HG03060 (cell line): ENCODE measurements around the gene NOVA1.
"Not testable (repeated sequence)": the region's sequence is repeated elsewhere in the genome, so short reads cannot be mapped to it uniquely, and the experiment has no call there.

Experiments used
- ATAC-seq: cut with Tn5 transposase; IDR thresholded peaks from one replicate; pipeline ENCODE4 v1.9.1; 2021; ENCODE audit warnings: low read depth, moderate number of reproducible peaks; ENCODE audit not compliant: unreplicated experiment

NOVA1 gene

GRCh38 chr14:26597589-26598080 is at the start of gene NOVA1:
Gene NOVA1 (minus strand): TSS chr14:26598033. CDS start chr14:26597436, 597 bp downstream.
- no peak for ATAC-seq

DNA sequence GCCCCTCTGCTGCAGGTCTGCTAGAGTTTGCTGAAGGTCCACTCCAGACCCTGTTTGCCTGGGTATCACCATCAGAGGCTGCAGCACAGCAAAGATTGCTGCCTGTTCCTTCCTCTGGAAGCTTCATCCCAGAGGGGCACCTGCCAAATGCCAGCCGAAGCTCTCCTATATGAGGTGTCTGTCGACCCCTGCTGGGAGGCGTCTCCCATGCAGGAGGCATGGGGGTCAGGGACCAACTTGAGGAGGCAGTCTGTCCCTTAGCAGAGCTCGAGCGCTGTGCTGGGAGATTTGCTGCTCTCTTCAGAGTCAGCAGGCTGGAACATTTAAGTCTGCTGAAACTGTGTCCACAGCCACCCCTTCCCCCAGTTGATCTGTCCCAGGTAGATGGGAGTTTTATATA is 47.2 kb upstream of the NOVA1 start:
- not testable (repeated sequence) for ATAC-seq

DNA sequence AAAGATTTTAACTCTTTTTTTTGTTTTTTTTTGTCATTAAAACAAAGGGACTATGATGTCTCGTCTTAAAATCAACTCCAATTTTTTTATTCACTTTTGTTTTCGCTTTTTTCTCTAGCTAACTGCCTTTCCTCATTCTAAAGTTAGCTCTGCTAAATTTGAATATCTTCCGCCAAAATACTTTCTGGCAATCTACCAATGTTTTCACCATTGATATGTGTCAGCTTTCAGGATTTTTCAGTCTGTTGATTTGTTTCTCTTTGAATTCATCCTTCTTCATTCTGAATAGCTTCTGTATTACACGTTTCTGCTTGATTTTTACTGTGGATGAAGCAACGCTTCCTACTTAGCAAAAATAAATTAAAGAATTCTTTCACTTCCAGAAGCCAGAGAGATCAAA is 38.7 kb upstream of the NOVA1 start:
- ATAC-seq = no peak

- ATAC-seq = not testable (repeated sequence)
These were observed 37.1 kb upstream of the NOVA1 start for GRCh38 chr14:26634946-26635345.

- no peak for ATAC-seq
These were observed 28.4 kb upstream of the NOVA1 start for GRCh38 chr14:26626256-26626655.

- ATAC-seq = no peak
These were observed 24.8 kb upstream of the NOVA1 start for GRCh38 chr14:26622611-26623010.

- ATAC-seq = no peak
These were observed 24.2 kb upstream of the NOVA1 start for GRCh38 chr14:26621807-26622560.

DNA sequence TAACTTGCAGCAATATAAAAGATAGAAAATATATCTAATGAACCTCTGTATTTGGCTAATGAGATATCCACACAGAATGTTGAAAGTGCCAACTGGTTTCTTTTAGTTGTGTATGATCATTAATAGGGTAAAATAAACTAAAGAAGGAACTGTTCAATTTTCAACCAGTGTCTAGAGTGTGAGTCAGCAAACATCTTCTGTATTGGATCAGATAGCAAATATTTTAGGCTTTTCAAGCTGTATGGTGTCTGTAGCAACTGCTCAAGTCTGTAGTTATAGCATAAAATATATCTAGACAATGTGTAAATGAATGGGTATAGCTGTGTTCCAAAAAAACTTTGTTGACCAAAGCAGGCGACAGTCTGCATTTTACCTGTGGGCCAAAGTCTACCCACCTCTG is 23.5 kb upstream of the NOVA1 start:
- no peak for ATAC-seq

DNA sequence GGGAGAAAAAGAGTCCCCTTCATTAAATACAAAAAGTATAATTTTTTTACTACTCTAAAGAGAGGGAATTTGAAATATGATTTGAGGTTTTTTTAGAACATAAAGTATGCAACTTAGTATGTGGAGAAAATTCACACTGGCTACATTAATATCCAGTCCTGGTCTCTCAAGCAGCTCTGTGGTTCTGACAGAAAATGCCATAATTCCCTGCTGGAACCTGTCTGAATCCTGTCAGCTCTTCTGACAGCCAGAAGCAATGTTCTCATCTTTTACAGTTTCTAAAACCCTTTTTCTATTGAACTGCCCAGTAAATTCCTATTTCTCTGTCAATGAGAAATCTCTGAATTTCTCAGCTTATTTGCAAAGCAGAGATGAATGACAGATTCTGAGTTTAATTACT is 13.4 kb upstream of the NOVA1 start:
- no peak for ATAC-seq

DNA sequence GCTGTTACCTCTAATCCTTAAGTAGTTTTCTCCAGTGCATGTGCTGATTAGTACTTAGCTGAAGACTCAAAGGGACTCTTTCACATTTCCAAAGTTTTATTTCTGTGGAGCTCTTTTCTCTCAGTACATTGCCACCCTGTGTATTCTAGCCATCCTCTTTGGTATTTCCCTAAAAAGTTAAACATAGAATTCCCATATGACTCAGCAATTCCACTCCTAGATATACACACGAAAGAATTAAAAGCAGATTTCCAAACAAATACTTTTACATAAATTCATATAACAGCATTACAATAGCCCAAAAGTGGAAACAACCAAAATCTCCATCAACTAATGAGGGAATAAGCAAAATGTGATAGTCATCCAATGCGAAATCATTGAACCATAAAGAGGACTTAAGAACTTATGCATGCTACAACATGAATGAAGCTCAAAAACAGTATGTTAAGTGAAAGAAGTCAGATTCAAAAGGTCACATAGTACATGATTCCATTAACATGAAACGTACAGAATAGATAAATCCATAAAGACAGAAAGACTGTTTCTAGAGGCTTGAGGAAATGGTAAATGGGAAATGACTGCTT is 9.0 kb upstream of the NOVA1 start:
- ATAC-seq = no peak

DNA sequence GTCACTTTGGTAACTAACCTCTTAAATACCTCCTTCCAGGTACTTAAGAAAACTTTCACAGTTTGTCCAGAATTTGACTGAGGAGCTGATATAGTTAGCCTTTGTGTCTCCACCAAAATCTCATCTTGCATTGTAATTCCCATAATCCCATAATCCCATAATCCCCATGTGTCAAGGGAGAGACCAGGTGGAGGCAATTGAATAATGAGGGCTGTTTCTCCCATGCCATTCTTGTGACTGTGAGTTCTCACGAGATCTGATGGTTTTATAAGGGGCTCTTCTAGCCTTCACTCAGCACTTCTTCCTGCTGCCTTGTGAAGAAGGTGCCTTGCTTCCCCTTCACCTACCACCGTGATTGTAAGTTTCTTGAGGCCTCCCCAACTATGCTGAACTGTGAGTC is 7.8 kb upstream of the NOVA1 start:
- no peak for ATAC-seq

GRCh38 chr14:26602902-26603301 is 5.1 kb upstream of the NOVA1 start:
- no peak for ATAC-seq

- no peak for ATAC-seq
These were observed 4.0 kb upstream of the NOVA1 start for GRCh38 chr14:26601856-26602255.

- ATAC-seq = no peak
These were observed 1.5 kb upstream of the NOVA1 start for GRCh38 chr14:26599291-26599690.

DNA sequence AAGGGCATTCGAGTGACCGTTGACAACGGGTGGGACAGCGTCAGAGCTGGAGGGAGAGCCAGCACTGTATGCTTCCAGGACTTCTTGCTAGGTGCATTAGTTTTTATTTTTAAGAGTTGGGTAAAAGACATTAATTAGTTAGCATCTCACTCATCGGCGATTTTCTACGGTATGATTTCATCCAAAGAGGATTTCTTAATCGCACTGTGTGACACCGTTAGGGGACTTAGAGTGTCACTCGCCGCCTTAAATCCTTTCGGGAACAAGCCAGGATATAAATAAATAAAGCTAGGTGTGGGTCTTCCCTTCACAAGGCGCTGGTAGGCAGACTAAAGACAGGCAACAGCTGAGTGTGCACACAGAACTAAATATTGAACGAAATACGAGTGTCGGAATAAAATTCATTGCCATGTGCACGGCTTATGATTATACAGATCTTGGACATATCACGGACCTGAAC is 869 bp upstream of the NOVA1 start:
- no peak for ATAC-seq

GRCh38 chr14:26598081-26598671 is 343 bp upstream of the NOVA1 start:
- no peak for ATAC-seq

DNA sequence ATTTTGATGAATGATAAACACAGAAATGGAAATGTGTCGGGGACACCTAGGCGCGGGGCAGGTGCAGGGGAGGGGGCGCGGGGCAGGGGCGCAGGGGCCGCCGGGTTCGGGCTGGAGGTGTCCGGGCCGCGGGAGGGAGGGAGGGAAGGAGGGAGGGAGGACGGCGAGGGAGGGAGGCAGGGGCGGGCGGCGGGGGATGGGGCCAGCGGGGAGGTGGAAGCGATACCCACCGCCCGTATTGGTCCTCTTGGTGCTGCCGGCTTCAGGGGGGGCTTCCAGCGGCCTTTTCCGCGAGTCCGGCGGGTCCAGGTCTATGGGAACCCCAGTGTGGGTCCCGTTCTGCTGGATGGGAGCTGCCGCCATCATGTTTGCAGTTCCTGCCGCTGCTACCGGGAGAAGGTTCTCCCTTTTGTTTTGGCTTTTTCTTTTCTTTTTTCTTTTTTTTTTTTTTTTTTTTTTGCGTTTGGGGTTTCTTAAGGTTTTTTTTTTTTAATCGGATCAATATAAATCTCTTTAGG is 703 bp downstream of the NOVA1 start:
- no peak for ATAC-seq

GRCh38 chr14:26596543-26597061 is 1.2 kb downstream of the NOVA1 start:
- no peak for ATAC-seq

DNA sequence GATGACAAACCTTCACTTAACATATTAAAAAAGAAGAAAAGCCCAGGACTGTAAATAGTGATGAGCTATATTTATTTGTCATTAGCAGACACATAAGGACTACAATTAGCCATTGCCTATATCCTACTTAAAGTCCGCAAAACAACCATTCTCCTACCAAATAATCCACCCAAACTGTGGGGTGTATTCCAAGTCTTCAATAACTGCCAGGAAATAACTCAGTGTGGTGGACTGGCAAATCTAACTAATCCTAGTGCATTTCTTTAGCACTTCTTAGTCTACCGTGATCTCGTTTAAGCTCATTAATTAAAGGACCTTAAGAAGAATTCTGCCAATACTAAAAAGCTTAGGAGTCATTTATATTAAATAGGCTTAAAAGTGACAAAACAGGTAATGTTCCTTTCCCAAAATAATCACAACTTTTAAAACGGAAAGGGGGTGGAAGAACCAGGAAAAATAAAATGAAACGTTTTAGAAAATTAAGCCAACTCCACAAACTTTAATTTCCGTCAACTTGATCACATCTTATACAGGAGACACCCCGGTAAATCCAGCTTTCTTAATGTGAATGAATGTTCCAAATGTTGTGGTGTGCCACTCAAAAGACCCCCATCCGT is 1.8 kb downstream of the NOVA1 start:
- ATAC-seq = no peak

DNA sequence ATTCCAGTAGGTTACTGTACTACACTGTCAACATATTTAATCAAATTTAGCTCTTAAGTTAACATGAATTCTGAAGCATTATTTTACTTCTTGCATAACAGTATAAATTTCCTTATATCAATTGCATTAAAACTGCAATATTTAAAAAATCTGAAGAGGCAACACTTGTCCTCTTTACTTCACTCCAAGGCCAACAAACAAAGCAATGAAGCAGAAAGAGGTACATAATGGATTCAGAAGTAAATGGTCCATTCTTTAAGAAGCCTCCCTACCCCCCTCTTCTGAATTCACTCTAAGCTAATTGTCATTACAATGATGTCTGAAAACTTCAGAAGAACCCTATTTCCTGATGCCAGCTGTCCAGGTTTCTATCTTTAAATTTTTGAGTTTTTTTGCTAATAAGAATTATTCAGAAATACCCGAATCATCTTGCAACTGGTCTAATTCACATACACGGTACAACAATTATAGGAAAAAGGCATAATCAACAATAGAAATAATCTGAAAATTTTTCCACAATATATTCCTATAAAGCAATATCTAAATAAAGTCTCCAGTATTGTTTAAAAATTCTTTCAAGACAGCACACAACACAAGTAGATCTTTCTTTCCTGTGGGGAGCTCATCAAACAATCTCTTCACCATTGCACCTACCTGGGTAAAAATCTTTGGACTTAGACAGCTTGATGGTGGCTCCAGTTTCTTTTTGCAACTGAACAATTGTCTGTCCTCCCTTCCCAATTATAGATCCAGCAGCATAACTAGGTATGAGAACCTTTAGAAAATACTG is 2.9 kb downstream of the NOVA1 start:
- no peak for ATAC-seq
